ENCODE measurements around the gene ANOS1.

GRCh38 chrX:8627796-8628195 is 104.1 kb downstream of the ANOS1 start:
- TF ChIP-seq CTCF (IDR thresholded peaks at IDR 0.05) (no peak), POLR2A (IDR thresholded peaks at IDR 0.05; ENCODE audit: low read length) (no peak), CHD4 (IDR thresholded peaks at IDR 0.05; ENCODE audit: borderline replicate concordance) (no peak), PBX3 (IDR thresholded peaks at IDR 0.05) (no peak), RCOR1 (IDR thresholded peaks at IDR 0.05; ENCODE audit: low read depth, low read length) (no peak), RFX5 (IDR thresholded peaks at IDR 0.05) (no peak), MAZ (IDR thresholded peaks at IDR 0.05; ENCODE audit: borderline replicate concordance, low read depth, low read length) (no peak), PHF8 (IDR thresholded peaks at IDR 0.05; ENCODE audit: borderline replicate concordance, low read depth) (no peak), CHD2 (IDR thresholded peaks at IDR 0.05; ENCODE audit: low read length, partially characterized antibody) (no peak), JUN (IDR thresholded peaks at IDR 0.05) (no peak), CEBPB (IDR thresholded peaks at IDR 0.05) (no peak), EP300 (IDR thresholded peaks at IDR 0.05) (no peak)
